SK-N-SH (cell line): ENCODE measurements around the gene TRAF7. TPM values are rescaled to one million over a fixed set of nuclear protein-coding genes. Genes with fewer than 3 reads are reported as not detected.

Source experiments
- polyA plus RNA-seq, 3 experiments: library from polyadenylated mRNA; depleted of rRNA; stranded (reverse); fragments of >200 nt; gene quantifications; 2 replicates each; pipeline ENCODE4 v1.2.3, GENCODE V29; 2012
- small RNA-seq, 7 experiments: library from RNA; depleted of rRNA; stranded (forward); fragments of <200 nt; gene quantifications; one replicate each; pipeline ENCODE3, GENCODE V24; 2012

The TRAF7 gene
- polyA plus RNA-seq, 1 of the 3 experiments (the other 2 are of a cell fraction), result 73.0 TPM

Small RNA genes within 50 kb of the gene (small RNA-seq; reads per million reads assigned to genes)
- gene MIR3180-5, result 0 reads per million in 7 experiments
- 0 reads per million in 7 experiments for gene MIR4516
- gene RF00019, result 0 reads per million in 7 experiments
- 0 reads per million in 7 experiments for gene SNORD60

Other genes starting within 250 kb of the TRAF7 start
- 0.03 TPM in 1 of 2 replicates, not detected in the other for gene HS3ST6, start 237.4 kb upstream of the TRAF7 start, polyA plus RNA-seq (2012; rRNA removed)
- gene MSRB1, start 212.6 kb upstream of the TRAF7 start, polyA plus RNA-seq (2012; rRNA removed), result 30.1 and 31.4 TPM in 2 replicates
- not detected in 2 replicates for gene RPL3L, start 201.1 kb upstream of the TRAF7 start, polyA plus RNA-seq (2012; rRNA removed)
- gene NDUFB10, start 196.2 kb upstream of the TRAF7 start, polyA plus RNA-seq (2012; rRNA removed), result 251 and 468 TPM in 2 replicates
- gene RPS2, start 191.0 kb upstream of the TRAF7 start, polyA plus RNA-seq (2012; rRNA removed), result 4,622 and 6,384 TPM in 2 replicates
- gene RNF151, start 188.9 kb upstream of the TRAF7 start, polyA plus RNA-seq (2012; rRNA removed), result 0.07 TPM in 1 of 2 replicates, not detected in the other
- gene TBL3, start 183.7 kb upstream of the TRAF7 start, polyA plus RNA-seq (2012; rRNA removed), result 36.7 and 37.1 TPM in 2 replicates
- 0.19 and 0.21 TPM in 2 replicates for gene NOXO1, start 174.3 kb upstream of the TRAF7 start, polyA plus RNA-seq (2012; rRNA removed)
- 13.3 and 20.4 TPM in 2 replicates for gene GFER, start 171.6 kb upstream of the TRAF7 start, polyA plus RNA-seq (2012; rRNA removed)
- 10.7 and 10.8 TPM in 2 replicates for gene SYNGR3, start 165.8 kb upstream of the TRAF7 start, polyA plus RNA-seq (2012; rRNA removed)
- gene ZNF598, start 146.0 kb upstream of the TRAF7 start, polyA plus RNA-seq (2012; rRNA removed), result 38.1 and 47.8 TPM in 2 replicates
- 0.62 and 1.1 TPM in 2 replicates for gene NPW, start 136.0 kb upstream of the TRAF7 start, polyA plus RNA-seq (2012; rRNA removed)
- 45.2 and 53.8 TPM in 2 replicates for gene NHERF2, start 128.9 kb upstream of the TRAF7 start, polyA plus RNA-seq (2012; rRNA removed)
- 72.9 and 77.3 TPM in 2 replicates for gene NTHL1, start 107.9 kb upstream of the TRAF7 start, polyA plus RNA-seq (2012; rRNA removed)
- 76.7 and 96.1 TPM in 2 replicates for gene TSC2, start 107.8 kb upstream of the TRAF7 start, polyA plus RNA-seq (2012; rRNA removed)
- gene PKD1, start 19.9 kb upstream of the TRAF7 start, polyA plus RNA-seq (2012; rRNA removed), result 39.8 and 47.4 TPM in 2 replicates
- 14.3 and 19.5 TPM in 2 replicates for gene RAB26, start 7.2 kb upstream of the TRAF7 start, polyA plus RNA-seq (2012; rRNA removed)
- gene CASKIN1, start 40.8 kb downstream of the TRAF7 start, polyA plus RNA-seq (2012; rRNA removed), result 1.4 and 1.7 TPM in 2 replicates
- gene MLST8, start 49.7 kb downstream of the TRAF7 start, polyA plus RNA-seq (2012; rRNA removed), result 70.3 and 85.4 TPM in 2 replicates
- gene BRICD5, start 55.1 kb downstream of the TRAF7 start, polyA plus RNA-seq (2012; rRNA removed), result 2.3 and 3.4 TPM in 2 replicates
- 10.3 and 10.8 TPM in 2 replicates for gene PGP, start 59.1 kb downstream of the TRAF7 start, polyA plus RNA-seq (2012; rRNA removed)
- 33.0 and 34.0 TPM in 2 replicates for gene E4F1, start 67.8 kb downstream of the TRAF7 start, polyA plus RNA-seq (2012; rRNA removed)
- 2.4 and 2.5 TPM in 2 replicates for gene DNASE1L2, start 80.7 kb downstream of the TRAF7 start, polyA plus RNA-seq (2012; rRNA removed)
- gene ECI1, start 95.8 kb downstream of the TRAF7 start, polyA plus RNA-seq (2012; rRNA removed), result 53.3 and 61.8 TPM in 2 replicates
- gene RNPS1, start 112.3 kb downstream of the TRAF7 start, polyA plus RNA-seq (2012; rRNA removed), result 227 and 277 TPM in 2 replicates
- gene ABCA3, start 184.9 kb downstream of the TRAF7 start, polyA plus RNA-seq (2012; rRNA removed), result 6.9 and 9.9 TPM in 2 replicates